GM19455 (cell line): ENCODE data around the gene TRAPPC3L.
A peak's percentile ranks its signal among the peaks of the same experiment; 100 is the strongest.

Experiments used
- ATAC-seq: cut with Tn5 transposase; IDR thresholded peaks from one replicate; pipeline ENCODE4 v1.9.1; 2021; ENCODE audit not compliant: unreplicated experiment

TRAPPC3L gene

DNA sequence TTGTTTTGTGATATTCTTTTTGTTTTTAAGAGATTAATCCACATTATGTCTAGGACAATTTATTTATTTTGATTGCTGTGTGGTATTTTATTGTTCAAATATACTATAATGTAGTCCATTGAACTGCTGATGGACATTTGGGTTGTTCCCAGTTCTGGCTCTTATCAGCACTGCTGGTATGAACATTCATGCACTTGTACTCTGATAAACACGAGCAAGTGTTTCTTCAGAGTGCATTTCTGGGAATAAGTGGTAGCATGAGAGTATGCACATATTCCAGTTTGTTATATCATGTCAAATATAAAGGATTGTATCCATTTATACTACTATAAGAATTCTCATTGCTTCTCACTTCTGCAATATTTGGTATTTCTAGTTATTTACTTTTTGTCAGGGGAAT, 77.2 kb downstream of the TRAPPC3L start:
- ATAC-seq: no peak

DNA sequence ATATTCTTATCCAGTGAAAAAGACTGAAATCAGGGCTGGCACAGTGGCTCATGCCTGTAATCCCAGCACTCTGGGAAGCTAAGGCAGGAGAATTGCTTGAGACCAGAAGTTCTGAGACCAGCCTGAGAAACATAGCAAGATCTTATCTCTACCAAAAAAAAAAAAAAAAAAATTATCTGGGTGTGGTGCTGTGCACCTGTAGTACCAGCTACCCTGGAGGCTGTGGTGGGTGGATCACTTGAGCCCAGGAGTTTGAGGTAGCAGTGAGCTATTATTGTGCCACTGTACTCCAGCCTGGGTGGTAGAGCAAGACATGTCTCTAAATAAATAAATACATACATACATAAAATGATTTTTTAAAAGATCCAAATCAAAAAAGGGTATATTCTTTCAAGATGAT, 78.0 kb downstream of the TRAPPC3L start:
- no peak for ATAC-seq

DNA sequence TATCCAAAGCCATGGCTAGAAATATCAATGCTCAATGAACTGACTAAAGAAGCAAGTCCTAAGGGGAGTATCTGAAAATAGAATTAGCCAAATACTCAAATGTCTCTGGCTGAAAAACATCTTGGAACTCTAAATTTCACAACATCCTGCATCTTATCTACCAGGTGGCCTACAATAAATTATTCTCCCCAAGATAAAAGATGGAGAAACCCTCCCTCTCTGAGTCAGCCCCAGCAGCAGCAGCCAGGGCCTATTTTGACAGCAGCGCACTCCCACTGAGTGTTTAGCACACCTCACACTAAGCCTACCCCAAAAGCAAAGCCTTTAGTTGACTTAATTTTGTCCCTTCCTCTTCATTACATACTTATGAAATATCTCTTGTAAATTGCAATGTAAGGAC, 78.4 kb downstream of the TRAPPC3L start:
- ATAC-seq: no peak

DNA sequence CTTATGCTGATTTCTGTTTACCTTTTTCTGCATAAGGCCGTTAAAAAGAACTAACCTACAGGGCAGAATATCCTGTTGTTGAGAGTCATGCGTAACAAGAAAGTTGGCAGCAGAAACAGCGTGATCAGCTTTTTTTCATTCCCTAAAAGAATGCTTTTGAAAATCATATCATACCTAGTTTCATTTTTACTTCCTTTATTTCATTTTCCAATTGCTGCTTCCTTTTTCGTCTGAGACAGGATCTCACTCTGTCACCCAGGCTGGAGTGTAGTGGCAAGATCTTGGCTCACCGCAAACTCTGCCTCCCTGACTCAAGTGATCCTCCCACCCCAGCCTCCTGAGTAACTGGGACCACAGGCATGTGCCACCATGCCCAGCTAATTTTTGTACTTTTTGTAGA, 80.2 kb downstream of the TRAPPC3L start:
- ATAC-seq: no peak

DNA sequence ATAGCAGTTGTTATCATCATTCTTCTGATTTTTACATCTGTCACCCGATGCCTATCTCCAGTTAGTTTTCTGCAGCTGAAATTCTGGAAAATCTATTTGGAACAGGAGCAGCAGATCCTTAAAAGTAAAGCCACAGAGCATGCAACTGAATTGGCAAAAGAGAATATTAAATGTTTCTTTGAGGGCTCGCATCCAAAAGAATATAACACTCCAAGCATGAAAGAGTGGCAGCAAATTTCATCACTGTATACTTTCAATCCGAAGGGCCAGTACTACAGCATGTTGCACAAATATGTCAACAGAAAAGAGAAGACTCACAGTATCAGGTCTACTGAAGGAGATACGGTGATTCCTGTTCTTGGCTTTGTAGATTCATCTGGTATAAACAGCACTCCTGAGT, 82.2 kb downstream of the TRAPPC3L start:
- ATAC-seq: no peak

DNA sequence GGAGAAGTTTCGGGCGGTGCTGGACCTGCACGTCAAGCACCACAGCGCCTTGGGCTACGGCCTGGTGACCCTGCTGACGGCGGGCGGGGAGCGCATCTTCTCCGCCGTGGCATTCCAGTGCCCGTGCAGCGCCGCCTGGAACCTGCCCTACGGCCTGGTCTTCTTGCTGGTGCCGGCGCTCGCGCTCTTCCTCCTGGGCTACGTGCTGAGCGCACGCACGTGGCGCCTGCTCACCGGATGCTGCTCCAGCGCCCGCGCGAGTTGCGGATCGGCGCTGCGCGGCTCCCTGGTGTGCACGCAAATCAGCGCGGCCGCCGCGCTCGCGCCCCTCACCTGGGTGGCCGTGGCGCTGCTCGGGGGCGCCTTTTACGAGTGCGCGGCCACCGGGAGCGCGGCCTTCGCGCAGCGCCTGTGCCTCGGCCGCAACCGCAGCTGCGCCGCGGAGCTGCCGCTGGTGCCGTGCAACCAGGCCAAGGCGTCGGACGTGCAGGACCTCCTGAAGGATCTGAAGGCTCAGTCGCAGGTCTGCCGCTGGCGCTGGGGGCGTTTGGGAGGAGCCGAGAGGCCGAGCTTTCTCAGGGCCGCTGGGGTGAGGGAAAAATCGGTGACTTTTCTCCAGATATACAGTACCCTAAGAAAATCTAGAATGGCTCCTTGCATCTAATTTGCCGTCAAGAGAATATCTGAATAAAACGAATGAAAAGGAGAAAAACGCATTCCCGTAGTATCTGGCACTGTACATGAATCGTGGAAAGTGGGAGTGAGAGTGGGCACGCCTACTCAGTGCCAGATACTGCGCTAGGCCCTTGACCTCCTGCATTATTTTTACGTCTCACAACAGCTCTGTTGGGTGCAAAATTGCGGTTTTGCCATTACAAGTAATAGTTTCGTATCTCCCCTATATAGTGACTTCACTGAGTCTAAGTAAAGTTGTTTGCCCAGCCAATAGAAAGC, 83.3 kb downstream of the TRAPPC3L start:
- ATAC-seq: peak; percentile 89

DNA sequence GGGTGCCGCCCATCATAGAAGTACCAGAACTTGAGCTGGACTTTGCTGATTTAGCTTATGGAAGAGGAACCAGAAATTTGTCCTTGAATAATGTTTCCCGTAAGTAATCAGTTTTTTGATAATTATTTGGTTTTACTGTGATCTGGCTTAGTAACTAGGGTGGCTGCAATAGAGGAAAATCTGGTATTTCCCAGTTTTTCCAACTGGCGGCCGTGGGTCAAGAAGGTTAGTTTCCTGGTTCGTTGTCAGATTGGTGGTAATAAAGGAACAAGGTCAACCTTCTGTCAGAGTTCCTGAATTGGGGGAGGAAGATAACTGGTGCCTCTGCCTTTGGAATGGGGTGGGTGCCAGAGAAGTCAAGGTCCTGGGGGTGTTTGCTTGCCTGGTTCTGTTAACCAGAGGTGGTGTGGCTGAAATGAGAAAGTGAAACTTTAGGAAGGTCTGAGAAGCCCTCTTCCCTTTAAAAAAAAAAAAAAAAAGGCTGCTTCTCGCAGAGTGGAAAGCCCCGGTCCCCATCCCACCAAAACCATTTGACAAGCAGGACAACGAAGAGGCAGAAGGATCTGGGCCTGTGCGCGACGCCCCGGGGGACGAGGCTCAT, 84.1 kb downstream of the TRAPPC3L start, which contains the start of gene CALHM6:
CALHM6 (plus strand) TSS at position 45 of the 601 bp plus-strand sequence; CDS start at position 600, 555 bp downstream.
- ATAC-seq: no peak

DNA sequence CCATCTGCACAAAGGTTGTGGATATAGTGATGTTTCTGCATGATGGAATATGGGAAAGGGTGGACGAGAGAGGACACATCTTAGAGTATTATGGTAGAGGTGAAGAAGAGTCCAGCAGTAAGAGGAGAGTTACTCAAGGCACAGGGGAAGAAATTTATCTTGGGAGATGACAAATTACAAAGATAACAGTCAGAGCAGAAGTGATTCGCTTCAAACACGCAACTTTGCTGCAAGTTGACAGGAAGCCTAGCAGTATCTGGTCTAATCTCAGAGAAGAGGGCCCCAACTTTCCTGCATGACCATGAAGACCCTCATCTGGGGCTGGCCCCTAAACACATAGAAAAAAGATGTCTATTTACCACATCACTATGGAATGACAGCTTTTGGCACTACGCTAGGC, 85.6 kb downstream of the TRAPPC3L start:
- ATAC-seq: no peak

DNA sequence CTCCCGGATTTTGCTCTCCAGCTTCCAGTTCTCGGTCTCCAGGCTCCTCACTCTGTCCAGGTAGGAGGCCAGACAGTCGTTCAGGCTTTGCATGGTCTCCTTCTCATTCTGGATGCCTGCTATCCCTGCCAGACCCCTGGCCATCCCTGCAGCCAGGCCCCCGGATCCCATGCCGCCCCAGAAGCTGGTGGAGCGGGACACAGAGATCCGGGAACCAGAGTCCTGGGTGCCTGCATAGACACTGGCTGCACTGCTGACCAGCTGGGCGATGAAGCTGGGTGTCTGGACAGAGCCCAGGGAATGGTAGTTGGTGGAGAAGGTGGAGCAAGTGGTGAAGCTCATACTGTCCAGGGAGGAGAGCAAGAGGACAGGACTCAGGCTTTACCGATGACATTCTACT, 87.2 kb downstream of the TRAPPC3L start:
- ATAC-seq: no peak

DNA sequence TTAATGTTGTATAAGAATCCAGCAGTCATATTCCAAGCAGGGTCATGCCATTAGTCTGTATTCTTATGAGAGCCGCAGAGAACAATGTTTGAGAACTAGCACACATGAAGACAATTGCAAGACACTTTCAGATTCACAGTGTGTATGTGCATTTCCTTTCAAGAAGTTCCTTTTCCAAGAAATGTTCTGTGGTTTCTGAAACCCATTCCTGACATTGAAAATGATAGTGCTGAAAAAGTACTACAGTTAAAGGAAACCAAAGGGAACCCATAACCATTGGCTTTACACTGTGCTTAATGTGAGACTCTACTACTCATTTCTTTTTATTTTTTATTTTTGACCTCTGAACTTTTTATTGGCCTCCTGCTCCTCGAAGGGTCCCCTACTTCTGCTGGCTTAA, 88.6 kb downstream of the TRAPPC3L start:
- no peak for ATAC-seq

DNA sequence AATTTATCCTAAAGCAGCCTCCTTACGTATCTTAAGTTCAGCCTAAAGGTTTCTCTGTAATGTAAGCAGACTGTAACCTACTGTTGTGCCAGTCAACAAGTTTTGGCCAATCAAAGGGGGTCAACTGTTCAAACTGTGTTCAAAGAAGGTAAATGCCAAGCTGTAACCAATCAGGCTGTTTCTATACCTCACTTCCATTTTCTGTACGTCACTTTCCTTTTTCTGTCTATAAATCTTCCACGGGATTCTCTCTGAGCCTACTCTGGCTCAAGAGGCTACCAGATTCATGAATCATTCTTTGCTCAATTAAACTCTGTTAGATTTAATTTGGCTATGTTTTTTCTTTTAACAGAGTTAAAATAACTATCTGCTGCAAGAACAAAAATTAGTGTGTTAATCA, 89.4 kb downstream of the TRAPPC3L start:
- no peak for ATAC-seq

DNA sequence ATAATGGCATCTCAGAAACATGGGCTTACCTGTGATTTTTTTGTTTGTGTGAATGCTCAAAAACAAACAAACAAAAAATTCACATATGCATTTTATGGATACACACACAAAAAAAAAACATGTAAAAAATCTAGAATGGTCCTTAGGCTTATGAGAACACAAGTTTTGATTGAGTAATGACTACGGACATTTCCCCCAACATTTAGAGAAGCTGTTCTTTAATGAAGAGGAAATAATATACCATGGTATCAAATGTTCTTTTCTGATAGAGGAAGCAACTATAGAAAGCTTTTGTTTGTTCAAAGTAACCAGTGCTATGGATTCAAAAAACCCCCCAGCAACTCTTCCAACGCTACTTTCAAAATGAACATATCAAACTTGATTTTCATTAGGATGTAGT, 93.0 kb downstream of the TRAPPC3L start:
- ATAC-seq: no peak

DNA sequence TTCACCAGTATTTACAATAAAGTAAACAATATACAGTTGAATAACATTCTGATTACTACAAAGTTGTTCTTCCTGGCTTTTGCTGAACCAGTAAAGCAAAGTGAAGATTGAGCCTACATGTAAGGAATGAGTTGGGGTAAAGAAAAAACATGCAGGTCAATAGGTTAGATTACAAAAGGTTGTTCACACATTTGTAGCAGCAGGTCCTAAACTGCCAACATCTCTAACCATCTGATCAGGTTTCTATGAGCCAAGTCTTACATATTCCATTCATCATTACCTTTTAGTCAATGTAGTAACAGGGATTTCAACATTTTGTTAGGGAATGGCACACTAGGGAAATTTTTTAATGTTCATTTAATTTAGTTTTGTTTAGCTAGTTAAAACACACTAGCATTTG, 93.6 kb downstream of the TRAPPC3L start:
- ATAC-seq: no peak

DNA sequence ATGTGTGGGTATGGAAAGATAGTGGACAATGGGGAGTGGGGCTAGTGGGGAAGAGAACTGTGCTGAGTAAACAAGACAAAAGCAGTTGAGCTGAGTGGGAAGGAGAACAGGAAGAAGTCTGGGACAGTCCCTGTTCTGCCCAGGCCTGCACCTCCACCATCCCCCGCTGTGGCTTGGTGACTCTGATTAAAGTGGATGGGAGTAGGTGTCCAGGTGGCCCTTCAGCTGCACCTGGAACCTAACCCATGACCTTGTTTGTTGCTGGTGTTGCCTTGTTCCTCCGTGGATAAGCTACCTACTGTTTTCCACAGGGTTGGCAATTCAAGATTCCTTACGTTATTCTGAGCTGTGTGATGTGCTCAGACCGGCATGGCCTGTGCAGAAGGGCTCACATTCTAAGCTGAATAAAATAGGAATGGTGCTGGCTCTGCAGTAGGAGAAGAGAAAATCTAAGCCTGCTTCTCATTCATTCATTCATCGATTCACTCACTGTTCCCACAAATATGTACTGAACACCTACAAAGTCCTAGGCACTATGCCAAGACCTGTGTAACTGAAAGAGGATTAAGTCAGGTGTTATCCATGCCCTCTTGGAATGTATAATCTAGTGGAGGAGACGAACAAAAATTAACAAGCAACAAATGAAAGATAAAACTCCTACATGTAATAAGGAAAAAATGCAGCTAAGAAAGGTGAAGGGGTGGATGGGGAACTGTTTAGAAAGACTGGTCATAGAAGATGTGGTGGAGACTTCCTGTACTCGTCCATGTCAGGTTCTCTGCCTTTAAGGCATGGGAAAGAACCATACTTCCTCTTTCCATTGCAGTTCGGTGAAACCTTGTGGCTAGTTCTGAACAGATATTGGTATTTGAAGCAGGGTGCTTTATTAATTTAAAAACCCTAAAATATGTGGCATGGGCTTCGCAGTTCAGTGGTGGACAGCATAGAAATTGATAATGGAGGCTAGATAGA, 94.4 kb downstream of the TRAPPC3L start:
- peak; percentile 87 for ATAC-seq

DNA sequence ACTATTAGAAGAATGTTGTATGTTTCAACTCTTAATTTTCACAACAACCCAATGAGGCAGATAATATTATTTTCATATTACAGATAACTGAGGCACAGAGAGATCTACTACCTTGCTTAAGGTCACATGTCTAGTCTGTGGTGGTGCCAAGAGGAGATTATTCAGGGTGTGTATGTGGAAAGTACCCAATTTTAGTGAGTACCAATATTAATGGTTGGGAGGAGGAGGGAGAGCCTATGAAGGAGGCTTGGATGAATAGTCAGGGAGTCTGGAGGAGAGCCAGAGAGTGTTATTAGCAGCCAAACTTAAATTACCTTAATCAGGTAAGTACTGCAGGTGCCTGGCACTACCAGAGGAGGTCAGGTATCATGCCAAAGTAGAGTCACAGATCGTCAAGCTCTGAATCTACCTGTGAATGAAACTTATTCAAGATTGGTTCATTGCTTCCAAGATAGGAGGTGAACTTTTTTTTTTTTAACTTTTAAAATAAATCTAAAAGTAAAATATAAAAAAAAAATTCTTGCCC, 95.2 kb downstream of the TRAPPC3L start:
- no peak for ATAC-seq

DNA sequence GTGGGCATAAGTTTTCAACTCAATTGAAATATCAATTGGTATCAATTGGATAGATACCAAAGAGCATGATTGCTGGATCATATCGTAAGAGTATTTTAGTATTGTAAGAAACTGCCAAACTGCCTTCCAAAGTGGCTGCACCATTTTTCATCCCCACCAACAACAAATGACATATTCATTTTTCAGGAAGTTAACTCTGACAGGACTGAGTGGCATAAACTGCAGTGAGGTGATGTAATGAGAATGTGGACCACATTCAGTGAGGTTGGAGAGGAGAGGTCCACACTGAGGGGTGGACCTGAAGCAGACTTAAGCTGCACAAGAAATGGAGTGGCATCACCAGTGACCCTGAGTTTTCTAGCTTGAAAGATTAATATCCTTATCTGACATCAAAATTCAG, 95.9 kb downstream of the TRAPPC3L start:
- no peak for ATAC-seq

DNA sequence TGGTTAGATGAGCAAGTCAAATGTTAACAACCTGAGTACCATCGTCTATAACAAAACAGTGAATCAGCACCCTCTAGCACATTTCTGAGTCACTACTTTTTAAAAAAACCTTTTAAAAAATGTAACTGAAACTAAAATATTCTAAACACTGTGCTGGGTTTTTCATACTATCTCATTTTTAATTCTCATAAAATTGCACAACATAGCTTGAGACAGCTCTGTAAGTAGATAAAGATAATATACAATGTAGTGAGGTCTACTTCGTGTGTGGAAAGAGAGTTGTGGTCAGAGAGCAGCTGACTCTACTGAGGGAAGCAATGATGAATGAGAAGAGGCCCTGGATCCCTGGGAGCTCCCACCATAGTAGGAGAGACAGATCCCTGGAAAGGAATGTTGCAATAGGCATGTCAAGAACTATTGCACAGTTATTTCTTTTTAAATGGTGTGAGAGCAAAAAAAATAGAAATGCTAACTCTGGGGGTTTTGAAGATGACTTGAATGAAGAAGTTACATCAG, 97.9 kb downstream of the TRAPPC3L start:
- no peak for ATAC-seq

DNA sequence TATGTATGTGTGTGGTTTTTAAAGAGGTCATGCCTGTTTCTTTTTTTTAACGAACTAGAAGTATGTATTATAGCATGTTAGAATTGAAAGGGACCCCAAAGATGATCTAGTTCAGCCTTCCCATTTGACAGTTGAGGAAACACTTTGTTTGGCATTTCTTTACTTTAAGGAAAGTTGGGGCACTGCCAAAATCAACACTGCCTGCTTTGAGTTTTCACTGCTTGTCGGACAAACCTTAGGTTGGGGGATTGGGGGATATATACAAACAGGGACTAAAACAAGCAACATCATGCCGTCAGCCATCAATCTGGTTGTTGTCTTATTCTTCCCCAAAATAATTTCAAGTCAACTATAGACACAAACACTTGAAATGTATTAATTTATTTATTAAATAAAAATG, 98.4 kb downstream of the TRAPPC3L start:
- no peak for ATAC-seq

DNA sequence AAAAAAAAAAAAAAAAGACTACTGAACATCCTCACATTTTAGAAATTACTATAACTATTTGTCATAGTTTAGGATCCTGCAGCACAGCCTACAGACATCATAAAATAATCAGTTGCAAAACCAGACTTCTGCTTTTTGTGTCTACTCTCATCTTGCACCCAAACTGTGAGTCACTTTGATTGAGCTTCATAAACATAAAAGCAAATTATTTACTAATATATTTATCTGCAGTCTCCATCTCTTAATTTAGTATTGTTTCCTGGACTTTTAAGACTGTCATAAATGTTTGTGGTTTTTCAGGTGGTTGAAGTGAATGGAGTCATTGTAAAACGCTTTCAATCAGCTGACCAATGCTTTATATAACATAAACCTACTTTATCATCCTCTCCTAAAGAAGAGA, 99.1 kb downstream of the TRAPPC3L start:
- no peak for ATAC-seq

DNA sequence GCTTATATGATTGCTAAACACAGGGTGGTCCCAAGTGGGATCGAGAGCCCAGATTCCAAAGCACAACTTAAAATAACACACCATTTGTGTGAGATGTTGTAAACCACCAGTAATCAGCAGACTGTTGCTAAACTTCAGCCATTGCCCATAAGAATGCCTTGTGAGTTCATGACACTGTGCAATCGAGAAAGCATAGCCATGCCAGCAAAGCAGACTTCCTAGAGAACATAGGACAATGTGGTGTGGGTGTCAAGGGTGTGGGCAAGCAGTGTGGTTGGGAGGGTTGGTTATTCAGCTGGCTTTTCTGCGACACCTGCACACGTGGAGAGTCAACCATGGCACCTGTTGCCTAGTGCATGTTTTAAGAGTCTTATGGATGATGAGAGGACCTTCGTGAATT, 100.4 kb downstream of the TRAPPC3L start:
- no peak for ATAC-seq
